ENCODE results near the gene POFUT2.
"Not testable (repeated sequence)": the region's sequence is repeated elsewhere in the genome, so short reads cannot be mapped to it uniquely, and the experiment has no call there.

The POFUT2 gene

GRCh38 chr21:45318146-45318555 lies 30.5 kb upstream of the POFUT2 start:
- Histone ChIP-seq H3K27ac (replicated peaks) (no peak overlapping the region), H3K4me3 (replicated peaks; ENCODE audit: insufficient read depth, low read length) (no peak overlapping the region), H3K27me3 (ENCODE audit: insufficient read depth, poor library complexity, severe bottlenecking) (peaks cover 5% of the 10 kb centered on the region)
- no peak for DNase-seq (ENCODE audit: low read depth in 1 of 2, low spot score in 1 of 2)
- TF ChIP-seq CTCF (IDR thresholded peaks at IDR 0.05; ENCODE audit: insufficient read depth, low read length) (no peak), SPI1 (IDR thresholded peaks at IDR 0.05; ENCODE audit: borderline replicate concordance, low read depth) (no peak), GABPA (IDR thresholded peaks at IDR 0.05; ENCODE audit: low read depth) (no peak), REST (IDR thresholded peaks at IDR 0.05; ENCODE audit: insufficient replicate concordance, low read depth) (no peak), POLR2AphosphoS5 (IDR thresholded peaks at IDR 0.05; ENCODE audit: low read depth) (no peak)

- DNase-seq (ENCODE audit: low read depth in 1 of 2, low spot score in 1 of 2) = no peak
- Histone ChIP-seq H3K4me3 (replicated peaks; ENCODE audit: insufficient read depth, low read length) (no peak overlapping the region), H3K27me3 (ENCODE audit: insufficient read depth, poor library complexity, severe bottlenecking) (peaks cover 5% of the 10 kb centered on the region), H3K27ac (replicated peaks) (no peak overlapping the region)
- TF ChIP-seq POLR2AphosphoS5 (IDR thresholded peaks at IDR 0.05; ENCODE audit: low read depth) (no peak), CTCF (IDR thresholded peaks at IDR 0.05; ENCODE audit: insufficient read depth, low read length) (no peak), REST (IDR thresholded peaks at IDR 0.05; ENCODE audit: insufficient replicate concordance, low read depth) (no peak), GABPA (IDR thresholded peaks at IDR 0.05; ENCODE audit: low read depth) (no peak), SPI1 (IDR thresholded peaks at IDR 0.05; ENCODE audit: borderline replicate concordance, low read depth) (no peak)
Observed at GRCh38 chr21:45317398-45318145, 29.9 kb upstream of the POFUT2 start.

GRCh38 chr21:45316871-45317397 lies 29.2 kb upstream of the POFUT2 start:
- no peak for DNase-seq (ENCODE audit: low read depth in 1 of 2, low spot score in 1 of 2)
- TF ChIP-seq POLR2AphosphoS5 (IDR thresholded peaks at IDR 0.05; ENCODE audit: low read depth) = no peak
- Histone ChIP-seq H3K27ac (replicated peaks) (no peak overlapping the region), H3K27me3 (ENCODE audit: insufficient read depth, poor library complexity, severe bottlenecking) (peaks cover 5% of the 10 kb centered on the region), H3K4me3 (replicated peaks; ENCODE audit: insufficient read depth, low read length) (no peak overlapping the region)

GRCh38 chr21:45315676-45316470 lies 28.2 kb upstream of the POFUT2 start:
- H3K27me3 ChIP-seq (ENCODE audit: insufficient read depth, poor library complexity, severe bottlenecking); DNase-seq (ENCODE audit: low read depth in 1 of 2, low spot score in 1 of 2); H3K27ac ChIP-seq (replicated peaks); H3K4me3 ChIP-seq (replicated peaks; ENCODE audit: insufficient read depth, low read length): not testable (repeated sequence)
